Upper lobe of right lung (tissue), 1 donor: ENCODE data around the gene RTRAF. TPM values are rescaled to one million over a fixed set of nuclear protein-coding genes. Genes with fewer than 3 reads are reported as not detected.
A peak's percentile ranks its signal among the peaks of the same experiment; 100 is the strongest.

Experiments used
- ATAC-seq: fragments of 200-7000 bp; cut with Tn5 transposase; one replicate; pipeline ENCODE4 v1.9.1; 2020; ENCODE audit warnings: mild to moderate bottlenecking, moderate library complexity
- DNase-seq: peaks from one replicate; pipeline ENCODE4 v3.0.0-alpha.2; 2020
- H3K27ac ChIP-seq: fragments of 200-600 bp; one replicate; pipeline ENCODE4 v1.8.0; 2022
- H3K27me3 ChIP-seq: fragments of 200-600 bp; one replicate; pipeline ENCODE4 v1.8.0; 2022; ENCODE audit warnings: mild to moderate bottlenecking
- H3K36me3 ChIP-seq: fragments of 200-600 bp; one replicate; pipeline ENCODE4 v1.8.0; 2022
- H3K4me1 ChIP-seq: fragments of 200-600 bp; one replicate; pipeline ENCODE4 v1.8.0; 2022
- H3K4me3 ChIP-seq: fragments of 200-600 bp; one replicate; pipeline ENCODE4 v1.8.0; 2022; ENCODE audit warnings: mild to moderate bottlenecking
- H3K9me3 ChIP-seq: fragments of 200-600 bp; one replicate; pipeline ENCODE4 v1.8.0; 2022
- CTCF ChIP-seq: fragments of 200-600 bp; IDR thresholded peaks from one replicate; pipeline ENCODE4 v1.8.0; 2022; ENCODE audit warnings: antibody characterized with exemption
- intact Hi-C: fragments of 100-400 bp; cut with DNase I; formaldehyde crosslinking; loops from one replicate; pipeline ENCODE4 v1.11.0; 2022
- total RNA-seq: library from RNA; stranded (reverse); fragmentation: NEBNext Ultra II Directional; extraction: Animal tissue kit (Norgen Biotek cat#: 25700); gene quantifications from one replicate; pipeline ENCODE4 v1.2.1, GENCODE V29; 2021
- donor health status: DM: no; HTN: yes; CAD: no; lungs with severe emphysema.

The RTRAF gene
- total RNA-seq, 1 donor from 2014 or later = 104 TPM

GRCh38 chr14:52007637-52008036 is 18.3 kb downstream of the RTRAF start:
- H3K36me3 ChIP-seq = peaks cover 91% of the 10 kb centered on the region
- TF ChIP-seq CTCF = no peak

GRCh38 chr14:52008136-52008535 is 18.8 kb downstream of the RTRAF start:
- Histone ChIP-seq H3K4me1 (no peaks in the 10 kb centered on the region), H3K4me3 (no peak overlapping the region), H3K9me3 (no peaks in the 10 kb centered on the region), H3K36me3 (peaks cover 86% of the 10 kb centered on the region), H3K27ac (no peak overlapping the region), H3K27me3 (no peaks in the 10 kb centered on the region)
- ATAC-seq = peak; percentile 20
- intact Hi-C loops = no loop called here
- TF ChIP-seq CTCF = no peak
- no peak for DNase-seq

More at GRCh38 chr14:52007637-52008036, 18.3 kb downstream of the RTRAF start:
- Histone ChIP-seq H3K9me3 (no peaks in the 10 kb centered on the region), H3K27ac (no peak overlapping the region), H3K4me3 (no peak overlapping the region), H3K4me1 (no peaks in the 10 kb centered on the region), H3K27me3 (no peaks in the 10 kb centered on the region)
- intact Hi-C loops = no loop called here
- DNase-seq = no peak
- no peak for ATAC-seq

DNA sequence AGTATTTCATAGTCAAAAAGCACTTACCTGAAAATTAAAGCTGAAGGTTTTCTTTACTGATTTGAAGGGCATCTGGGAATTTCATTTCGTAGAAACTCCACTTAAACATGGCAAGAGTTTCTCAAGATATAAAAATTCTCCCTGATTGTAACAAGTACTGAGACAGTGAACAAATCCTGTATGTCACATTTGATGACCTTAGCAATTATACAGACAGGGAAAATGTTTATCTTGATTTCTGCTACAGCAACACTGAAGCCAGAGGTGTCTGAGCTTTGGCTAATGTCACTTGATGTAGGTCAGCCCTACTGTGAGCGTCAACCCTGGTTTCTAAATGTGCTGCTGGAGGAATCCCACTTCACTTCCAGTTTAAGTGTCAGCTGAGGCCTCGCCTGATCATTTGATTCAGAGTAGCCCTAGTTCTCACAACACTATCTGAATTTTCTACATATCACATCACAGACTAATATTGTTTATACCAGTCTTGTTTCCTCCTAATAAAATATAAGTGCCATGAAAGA is 20.9 kb downstream of the RTRAF start:
- H3K4me3 ChIP-seq = no peak overlapping the region
- no peaks in the 10 kb centered on the region for H3K27me3 ChIP-seq
- H3K4me1 ChIP-seq = peaks cover 7% of the 10 kb centered on the region
- H3K27ac ChIP-seq = no peak overlapping the region
- ATAC-seq = no peak
- TF ChIP-seq CTCF = no peak
- H3K9me3 ChIP-seq = no peaks in the 10 kb centered on the region
- intact Hi-C loops = no loop called here
- peaks cover 66% of the 10 kb centered on the region for H3K36me3 ChIP-seq
- DNase-seq = no peak

DNA sequence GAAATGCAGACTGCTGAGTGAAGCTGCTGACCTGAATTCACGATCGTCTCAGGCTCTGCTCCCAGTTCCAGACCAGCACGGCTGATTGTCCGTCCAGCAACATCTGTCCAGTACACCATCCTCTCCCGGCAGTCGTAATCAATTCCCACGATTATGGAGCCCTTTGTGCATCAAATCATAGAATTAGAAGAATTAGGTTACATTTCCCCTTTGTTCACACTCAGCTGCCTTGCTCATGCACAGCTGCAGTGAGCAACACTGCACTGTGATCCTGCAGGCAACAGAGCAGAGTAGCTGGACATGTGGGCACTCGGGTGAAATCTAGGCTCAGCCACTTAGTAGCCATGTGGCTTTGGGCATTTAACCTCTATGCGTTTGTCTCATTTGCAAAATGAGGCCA is 22.2 kb downstream of the RTRAF start:
- intact Hi-C loops = no loop called here

GRCh38 chr14:52012635-52013034 is 23.3 kb downstream of the RTRAF start:
- Histone ChIP-seq H3K4me3 (no peak overlapping the region), H3K9me3 (no peaks in the 10 kb centered on the region), H3K36me3 (peaks cover 42% of the 10 kb centered on the region), H3K27ac (no peak overlapping the region), H3K27me3 (no peaks in the 10 kb centered on the region), H3K4me1 (peaks cover 7% of the 10 kb centered on the region)
- DNase-seq = no peak
- peak; percentile 43 for ATAC-seq
- intact Hi-C loops = no loop called here
- TF ChIP-seq CTCF = no peak

More for the DNA sequence above, 22.2 kb downstream of the RTRAF start:
- Histone ChIP-seq H3K4me1 (peaks cover 7% of the 10 kb centered on the region), H3K9me3 (no peaks in the 10 kb centered on the region), H3K4me3 (no peak overlapping the region), H3K27me3 (no peaks in the 10 kb centered on the region), H3K27ac (no peak overlapping the region), H3K36me3 (peaks cover 53% of the 10 kb centered on the region)
- no peak for DNase-seq
- no peak for TF ChIP-seq CTCF
- no peak for ATAC-seq
